SIG-M5 (cell line): ENCODE results near the gene MUS81.
"Not testable (repeated sequence)": the region's sequence is repeated elsewhere in the genome, so short reads cannot be mapped to it uniquely, and the experiment has no call there.

Experiments used
- DNase-seq: peaks from one replicate; lab custom pipeline; 2025; lab: John Stamatoyannopoulos, UW

MUS81 gene

DNA sequence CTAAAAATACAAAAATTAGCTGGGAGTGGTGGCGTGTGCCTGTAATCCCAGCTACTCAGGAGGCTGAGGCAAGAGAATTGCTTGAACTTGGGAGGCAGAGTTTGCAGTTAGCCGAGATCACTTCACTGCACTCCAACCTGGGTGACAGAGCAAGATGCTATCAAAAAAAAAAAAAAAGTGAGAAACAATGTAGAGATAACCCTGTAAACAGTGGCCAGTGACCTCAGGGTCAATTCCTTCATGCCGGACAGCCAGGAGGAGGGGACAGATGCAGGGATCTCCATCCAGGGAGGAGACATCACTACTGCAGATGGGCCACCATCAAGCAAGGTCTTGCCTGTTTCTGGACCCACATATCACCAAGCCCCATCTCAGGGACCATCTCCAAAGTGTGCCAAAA is 12.5 kb upstream of the MUS81 start:
- no peak for DNase-seq

DNA sequence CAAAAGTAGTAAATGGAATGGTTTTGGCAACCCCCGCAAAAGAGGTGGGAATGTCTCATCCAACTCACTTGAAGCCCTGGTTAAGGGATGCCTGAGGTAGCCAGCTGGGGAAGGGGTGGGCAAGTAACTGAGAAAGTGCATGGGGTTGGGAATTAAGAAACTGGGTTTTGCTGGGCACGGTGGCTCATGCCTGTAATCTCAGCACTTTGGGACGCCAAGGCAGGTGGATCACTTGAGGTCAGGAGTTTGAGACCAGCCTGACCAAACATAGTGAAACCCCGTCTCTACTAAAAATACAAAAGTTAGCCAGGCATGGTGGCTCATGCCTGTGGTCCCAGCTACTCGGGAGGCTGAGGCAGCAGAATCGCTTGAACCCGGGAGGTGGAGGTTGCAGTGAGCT is 11.5 kb upstream of the MUS81 start:
- DNase-seq = not testable (repeated sequence)

- no peak for DNase-seq
These were observed 10.9 kb upstream of the MUS81 start for GRCh38 chr11:65849366-65849765.

DNA sequence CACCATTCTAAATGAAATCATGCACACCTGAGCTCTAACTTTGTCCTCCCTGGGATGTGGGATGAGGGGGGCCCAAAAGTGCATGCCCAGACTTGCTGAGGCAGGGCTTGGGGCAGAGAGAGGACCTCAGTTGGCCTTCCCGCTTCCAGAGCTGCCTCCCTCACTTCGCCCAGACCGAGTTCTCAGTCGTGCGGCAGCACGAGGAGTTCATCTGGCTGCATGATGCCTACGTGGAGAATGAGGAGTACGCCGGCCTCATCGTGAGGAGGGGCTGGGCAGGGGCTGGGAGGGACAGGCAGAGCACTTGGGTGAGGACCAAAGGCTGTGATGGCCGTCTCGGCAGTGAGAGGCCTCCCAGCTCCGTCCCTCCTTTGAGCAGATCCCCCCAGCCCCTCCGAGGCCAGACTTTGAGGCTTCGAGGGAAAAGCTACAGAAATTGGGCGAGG is 10.4 kb upstream of the MUS81 start:
- DNase-seq = no peak

GRCh38 chr11:65850217-65851082 is 9.8 kb upstream of the MUS81 start:
- no peak for DNase-seq

DNA sequence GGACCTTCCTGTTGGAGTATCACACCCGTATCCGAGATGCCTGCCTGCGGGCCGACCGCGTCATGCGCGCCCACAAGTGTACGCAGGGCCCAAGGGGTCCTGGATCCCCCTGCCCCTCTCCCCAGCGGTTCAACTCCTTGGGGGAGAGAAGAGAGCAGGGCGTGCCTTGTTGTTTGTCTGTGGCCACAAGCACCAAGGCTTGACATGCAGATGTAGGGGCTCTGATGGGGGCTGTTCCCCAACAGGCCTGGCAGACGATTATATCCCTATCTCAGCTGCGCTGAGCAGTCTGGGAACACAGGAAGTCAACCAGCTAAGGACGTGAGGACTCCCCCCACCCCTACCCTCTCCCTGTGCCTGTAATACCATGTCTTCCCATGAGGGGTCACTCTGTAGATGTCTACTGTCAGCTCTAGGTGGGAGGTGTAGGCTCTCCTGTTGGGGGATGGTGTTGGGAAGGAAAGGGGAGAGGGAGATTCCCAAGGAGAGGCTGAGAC is 9.1 kb upstream of the MUS81 start:
- DNase-seq = no peak

GRCh38 chr11:65851811-65852507 is 8.3 kb upstream of the MUS81 start:
- DNase-seq = no peak

DNA sequence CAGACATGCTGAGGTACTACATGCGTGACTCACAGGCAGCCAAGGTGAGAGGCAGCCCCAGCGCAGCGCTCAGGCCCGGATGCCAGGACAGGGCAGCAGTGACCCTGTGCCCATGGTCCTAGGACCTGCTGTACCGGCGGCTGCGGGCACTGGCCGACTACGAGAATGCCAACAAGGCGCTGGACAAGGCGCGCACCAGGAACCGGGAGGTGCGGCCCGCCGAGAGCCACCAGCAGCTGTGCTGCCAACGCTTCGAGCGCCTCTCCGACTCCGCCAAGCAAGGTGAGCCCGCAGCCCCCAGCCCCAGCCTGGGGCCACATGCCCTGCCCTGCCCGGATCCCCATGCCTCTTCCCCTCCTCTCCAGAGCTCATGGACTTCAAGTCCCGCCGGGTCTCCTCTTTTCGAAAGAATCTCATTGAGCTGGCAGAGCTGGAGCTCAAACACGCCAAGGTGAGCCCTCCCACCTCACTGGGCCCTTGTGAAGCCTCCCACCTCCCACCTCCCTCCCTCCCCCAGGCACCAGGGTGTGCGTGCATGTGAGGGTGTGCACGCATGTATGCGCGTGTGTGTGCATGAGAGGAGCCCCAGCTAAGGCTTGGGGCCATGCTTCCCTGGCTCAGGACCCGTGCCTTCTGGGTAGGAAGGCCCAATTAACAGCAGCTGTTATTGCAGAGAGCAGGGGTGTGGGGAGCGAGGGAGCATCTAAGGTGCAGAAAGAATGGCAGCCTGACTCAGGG is 7.6 kb upstream of the MUS81 start:
- no peak for DNase-seq

- no peak for DNase-seq
These were observed 6.8 kb upstream of the MUS81 start for GRCh38 chr11:65853246-65853979.

GRCh38 chr11:65854161-65854592 is 6.1 kb upstream of the MUS81 start:
- no peak for DNase-seq

GRCh38 chr11:65854852-65855837 is 5.1 kb upstream of the MUS81 start:
- no peak for DNase-seq

DNA sequence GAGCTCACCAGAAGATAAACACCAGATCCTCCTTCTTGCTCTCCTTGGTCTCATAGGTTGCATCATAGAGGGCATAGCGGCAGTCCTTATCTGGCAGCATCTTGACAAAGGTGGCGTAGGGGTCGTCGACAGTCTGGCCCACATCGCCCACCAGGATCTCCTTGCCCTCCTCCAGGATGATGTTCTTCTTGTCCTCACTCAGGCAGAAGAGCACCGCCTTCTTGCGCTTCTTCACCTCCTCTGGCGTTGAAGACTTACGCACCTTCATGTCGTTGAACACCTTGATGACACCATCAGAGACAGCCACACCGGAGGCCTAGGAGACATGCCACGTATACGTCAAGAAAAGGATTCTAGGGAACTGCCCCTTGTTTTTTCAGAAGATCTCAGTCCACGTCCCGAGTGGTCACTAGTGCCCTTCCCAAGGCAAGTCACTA is 4.3 kb upstream of the MUS81 start:
- DNase-seq = no peak

DNA sequence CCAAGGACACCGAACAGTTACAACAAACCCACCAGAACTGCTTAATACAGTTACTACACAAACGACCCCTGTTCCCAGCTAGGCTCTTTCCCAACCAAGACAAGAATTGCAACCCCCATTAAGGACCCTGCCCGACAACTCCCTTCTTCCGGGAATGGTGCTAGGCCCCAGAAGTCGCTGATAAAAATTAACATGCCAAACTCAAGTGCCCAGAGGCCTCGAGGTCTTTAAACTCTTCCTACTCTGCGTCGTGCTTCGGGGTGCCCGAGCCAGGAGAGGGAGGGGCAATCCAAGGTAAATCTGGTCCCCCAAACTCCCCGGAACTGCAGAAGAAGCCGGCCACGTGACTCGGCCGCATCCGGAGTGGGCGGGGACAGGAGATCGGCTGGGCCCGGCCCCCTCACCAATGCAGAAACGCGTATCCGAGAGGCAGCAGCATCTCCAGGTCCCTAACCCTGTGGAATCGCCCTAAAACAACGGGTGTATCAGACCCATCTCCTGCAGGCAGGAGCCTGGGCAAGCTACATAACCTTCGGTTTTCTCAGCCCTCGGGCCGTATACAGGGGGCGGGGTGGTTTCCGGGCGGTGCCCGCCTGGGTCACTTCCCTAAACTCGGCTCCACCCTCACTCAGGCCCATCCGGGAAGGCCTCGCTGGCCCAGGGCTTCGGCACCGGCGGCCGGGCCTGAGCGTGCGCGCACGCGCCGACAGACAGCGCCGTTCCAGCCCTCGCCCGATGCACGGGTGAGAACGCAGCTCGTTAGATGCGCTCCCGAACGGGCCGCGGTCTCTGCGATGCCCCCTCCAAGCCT is 3.3 kb upstream of the MUS81 start:
- no peak for DNase-seq

GRCh38 chr11:65857500-65857852 is 2.8 kb upstream of the MUS81 start:
- DNase-seq = no peak

- DNase-seq = peak; percentile 77
These were observed 2.2 kb upstream of the MUS81 start, which contains the start of gene CFL1 for GRCh38 chr11:65857853-65858680. Gene CFL1 (minus strand): TSS chr11:65858180. CDS start chr11:65858099, 81 bp downstream.

- no peak for DNase-seq
These were observed 1.5 kb upstream of the MUS81 start for GRCh38 chr11:65858681-65859087.

GRCh38 chr11:65859095-65859811 is 980 bp upstream of the MUS81 start:
- peak; percentile 95 for DNase-seq

GRCh38 chr11:65859812-65860277 is 388 bp upstream of the MUS81 start:
- no peak for DNase-seq
